Sciatic nerve (tissue), 2 donors: ENCODE measurements around the gene BRD1. TPM values are rescaled to one million over a fixed set of nuclear protein-coding genes. Genes with fewer than 3 reads are reported as not detected.
"Not testable (repeated sequence)": the region's sequence is repeated elsewhere in the genome, so short reads cannot be mapped to it uniquely, and the experiment has no call there.

ENCODE experiments used
- ATAC-seq: fragments of 200-7000 bp; cut with Tn5 transposase; one replicate; pipeline ENCODE4 v1.9.1; 2020; ENCODE audit warnings: mild to moderate bottlenecking, moderate library complexity
- DNase-seq: peaks from one replicate; pipeline ENCODE4 v3.0.0-alpha.2; 2020; ENCODE audit warnings: low spot score
- intact Hi-C: fragments of 100-400 bp; cut with DNase I; formaldehyde crosslinking; loops from one replicate; pipeline ENCODE4 v1.14.2; 2022
- total RNA-seq: library from RNA; stranded (reverse); fragmentation: NEBNext Ultra II Directional; extraction: Animal tissue kit (Norgen Biotek cat#: 25700); gene quantifications from one replicate; pipeline ENCODE4 v1.2.1, GENCODE V29; 2021
- donor health status: DM: no; HTN: no; CAD: no.
- donor health status: DM: no; HTN: no; CAD: no.

The BRD1 gene
- total RNA-seq, 1 donor from 2014 or later = 37.7 TPM

DNA sequence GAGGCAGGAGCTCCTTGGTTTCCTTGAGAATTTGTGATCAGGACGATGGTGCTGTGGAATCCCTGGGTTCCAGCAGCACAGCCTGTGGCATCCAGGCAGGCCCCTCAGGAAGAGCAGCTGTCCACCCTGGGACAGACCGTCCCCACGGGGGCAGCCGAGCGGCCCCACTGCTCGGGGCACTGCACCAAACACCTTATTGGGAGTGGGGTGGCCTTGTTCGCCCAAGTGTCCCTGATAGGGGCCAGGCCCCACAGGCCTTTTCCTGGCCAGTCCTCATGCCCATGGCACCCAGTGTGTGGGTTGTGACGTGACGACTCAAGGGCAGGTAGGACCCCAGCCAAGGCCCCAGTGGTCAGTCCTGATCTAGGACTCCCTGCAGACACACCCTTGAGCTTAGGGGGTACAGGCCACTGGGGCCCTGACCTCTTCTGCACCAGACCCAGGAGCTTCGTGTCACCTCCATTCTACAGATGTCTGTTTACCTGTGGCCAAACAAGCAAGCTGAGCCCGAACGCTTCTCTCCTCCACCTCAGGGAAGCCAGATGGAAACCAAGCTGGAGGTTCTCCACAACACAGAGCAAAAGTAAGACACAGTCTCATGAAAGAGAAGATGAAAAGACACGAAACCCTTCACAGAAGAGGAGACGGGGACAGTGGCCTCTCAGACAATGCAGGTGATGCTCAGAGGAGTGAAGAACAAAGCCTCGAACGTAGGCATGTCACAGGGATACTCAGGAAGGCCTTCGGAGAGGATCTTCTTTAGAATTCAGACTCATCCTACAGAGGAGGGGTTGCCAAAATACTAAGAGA, 1.6 kb upstream of the BRD1 start:
- no peak for ATAC-seq
- DNase-seq = no peak
- intact Hi-C loops = no loop called here

DNA sequence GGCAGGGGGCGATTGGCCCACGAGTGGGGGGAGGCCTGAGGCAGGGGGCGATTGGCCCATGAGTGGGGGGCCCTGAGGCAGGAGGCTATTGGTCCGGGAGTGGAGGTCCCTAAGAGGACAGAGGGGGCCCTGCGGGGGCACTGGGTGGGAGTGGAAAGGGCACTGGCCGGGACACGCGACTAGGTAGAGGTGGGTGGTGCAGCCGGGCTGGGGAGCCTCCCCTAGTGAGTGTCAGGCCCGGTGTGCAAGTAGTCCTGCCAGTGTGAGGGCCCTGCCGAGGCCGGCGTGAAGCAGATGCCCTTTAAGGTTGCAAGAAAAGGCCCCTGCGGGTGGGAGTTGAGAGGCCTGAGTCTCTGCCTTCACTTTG, 909 bp upstream of the BRD1 start:
- no peak for DNase-seq
- intact Hi-C loops = no loop called here
- peak; percentile 25 for ATAC-seq

DNA sequence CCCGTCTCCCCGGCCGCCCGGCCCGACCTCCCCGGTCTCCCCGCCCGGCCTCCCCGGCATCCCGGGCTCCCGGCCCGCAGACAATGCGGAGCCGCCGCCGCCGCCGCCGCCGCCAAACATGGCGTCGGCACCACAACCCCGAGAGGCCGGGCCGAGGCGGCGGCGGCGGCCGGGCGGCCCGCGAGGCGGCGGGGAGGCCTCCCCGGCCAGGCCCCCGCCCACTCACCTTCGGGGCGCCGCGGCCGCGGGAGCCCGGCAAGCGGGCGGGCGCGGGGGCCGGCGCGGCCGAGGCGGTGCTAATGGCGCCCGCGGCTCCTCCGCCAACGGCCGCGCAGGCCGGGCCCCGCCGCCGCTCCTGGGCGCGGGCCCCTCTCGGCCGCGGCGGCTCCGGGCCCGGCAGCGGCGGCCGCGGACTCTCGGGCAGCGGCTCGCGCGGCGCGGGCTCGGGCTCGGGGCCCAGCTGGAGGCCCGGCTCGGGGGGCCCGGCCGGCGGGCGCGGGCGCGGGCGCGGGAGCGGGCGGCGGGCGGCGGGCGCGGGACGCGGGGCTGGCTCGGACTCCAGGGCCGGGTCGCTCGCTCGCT, 311 bp downstream of the BRD1 start:
- DNase-seq (no peak), ATAC-seq (no peak)
- intact Hi-C loops = no loop called here

DNA sequence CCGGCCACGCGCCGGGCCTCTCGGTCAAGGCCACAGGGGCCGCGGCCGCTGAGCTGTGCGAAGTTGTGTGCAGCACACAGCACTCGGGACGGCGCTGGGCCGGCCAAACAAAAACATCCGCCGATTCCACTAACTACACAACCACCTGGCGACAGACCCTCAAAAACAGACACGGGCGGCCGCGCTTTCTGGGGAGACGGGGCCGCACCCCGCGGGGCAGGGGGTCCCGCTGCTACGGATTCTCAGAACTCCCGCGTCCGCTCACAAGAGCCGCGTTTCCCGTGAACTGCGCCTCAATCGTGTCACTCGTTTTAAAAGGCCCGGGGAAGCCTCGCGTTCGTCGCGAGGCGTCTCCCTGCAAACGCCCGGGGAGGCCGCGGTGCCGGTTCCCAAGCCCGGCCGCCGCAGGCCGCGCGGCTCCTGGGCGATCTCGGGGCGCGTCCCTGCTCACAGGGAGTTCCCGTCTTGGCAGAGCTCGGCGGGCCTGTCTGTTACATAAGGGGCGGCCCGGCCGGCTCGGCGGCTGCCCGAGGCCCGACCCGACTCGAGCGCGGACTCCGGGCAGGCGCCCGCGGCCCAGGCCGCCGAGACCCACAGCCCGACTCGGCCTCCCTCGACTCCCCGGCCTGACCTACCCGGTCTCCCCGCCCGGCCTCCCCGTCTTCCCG, 936 bp downstream of the BRD1 start:
- ATAC-seq = peak; percentile 70
- DNase-seq = peak; percentile 73
- intact Hi-C loops = no loop called here

DNA sequence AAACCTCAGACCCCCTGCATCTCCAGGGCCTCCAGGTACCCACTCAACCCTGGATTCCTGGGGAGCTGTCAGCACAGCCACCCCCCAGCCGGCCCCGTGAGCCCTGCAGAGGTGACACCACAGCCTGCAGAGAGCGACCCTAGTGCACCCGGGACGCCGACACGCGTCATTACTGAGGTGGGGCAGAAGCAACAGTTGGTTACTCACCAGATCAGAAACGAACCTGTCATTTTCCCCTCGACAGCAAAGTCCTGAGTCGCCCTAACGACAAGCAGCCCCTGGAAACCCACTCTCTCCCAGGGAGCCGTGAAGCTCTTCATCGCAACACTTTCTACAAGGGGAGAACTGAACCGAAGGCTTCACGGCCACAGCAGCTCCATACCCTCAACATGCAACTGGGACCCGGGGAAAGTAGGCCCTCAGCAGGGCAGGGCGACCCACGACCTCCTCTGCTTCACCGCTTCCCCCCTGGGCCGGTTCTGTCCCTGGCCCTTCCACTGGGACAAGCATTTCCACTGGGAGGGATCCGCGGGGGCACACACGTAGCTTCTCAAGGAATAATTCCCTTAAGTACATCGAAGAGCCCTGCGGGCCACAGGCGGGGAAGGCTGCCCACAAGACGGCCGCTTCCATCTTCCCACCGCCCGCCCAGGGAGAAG, 1.6 kb downstream of the BRD1 start:
- DNase-seq (no peak), ATAC-seq (no peak)
- intact Hi-C loops = no loop called here

DNA sequence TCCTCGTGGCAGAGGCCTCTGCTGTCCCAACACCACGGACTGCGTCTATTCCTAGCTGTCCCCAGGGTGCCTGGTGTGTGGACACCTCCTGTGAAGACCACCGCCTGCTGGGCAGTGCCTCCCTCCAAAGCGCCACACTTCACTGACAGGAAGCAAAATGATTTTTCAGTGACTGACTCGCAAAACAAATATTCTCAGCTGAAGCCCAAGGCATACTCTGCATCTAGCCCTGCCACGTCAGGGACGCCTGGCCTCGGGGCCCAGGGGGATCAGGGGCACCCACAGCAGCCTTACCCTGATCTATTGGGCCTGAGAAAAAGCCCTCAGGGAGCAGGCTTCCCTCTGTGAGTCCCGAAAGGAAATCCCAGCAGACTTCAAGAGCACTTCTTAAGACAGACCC, 2.2 kb downstream of the BRD1 start:
- ATAC-seq (no peak), DNase-seq (no peak)
- intact Hi-C loops = no loop called here

DNA sequence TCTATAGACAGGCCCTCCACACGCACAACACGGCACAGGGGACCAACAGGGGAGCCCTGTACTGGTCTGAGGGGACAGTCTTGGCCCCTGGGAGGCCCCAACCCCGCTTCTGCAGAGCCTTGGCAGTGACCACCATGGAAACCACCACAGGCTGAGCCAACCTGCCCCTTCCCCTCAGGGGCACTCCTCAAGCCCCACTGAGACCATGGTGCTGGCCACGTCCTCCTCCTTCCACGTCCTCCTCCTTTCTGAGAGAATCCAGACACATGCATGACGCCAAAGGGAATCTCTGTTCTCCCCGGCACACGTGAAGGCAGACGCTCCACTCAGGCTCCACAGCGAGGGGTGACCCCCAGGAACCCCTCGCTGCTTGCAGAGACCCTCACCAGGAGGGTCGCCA, 2.7 kb downstream of the BRD1 start:
- intact Hi-C loops = no loop called here
- no peak for ATAC-seq
- no peak for DNase-seq

DNA sequence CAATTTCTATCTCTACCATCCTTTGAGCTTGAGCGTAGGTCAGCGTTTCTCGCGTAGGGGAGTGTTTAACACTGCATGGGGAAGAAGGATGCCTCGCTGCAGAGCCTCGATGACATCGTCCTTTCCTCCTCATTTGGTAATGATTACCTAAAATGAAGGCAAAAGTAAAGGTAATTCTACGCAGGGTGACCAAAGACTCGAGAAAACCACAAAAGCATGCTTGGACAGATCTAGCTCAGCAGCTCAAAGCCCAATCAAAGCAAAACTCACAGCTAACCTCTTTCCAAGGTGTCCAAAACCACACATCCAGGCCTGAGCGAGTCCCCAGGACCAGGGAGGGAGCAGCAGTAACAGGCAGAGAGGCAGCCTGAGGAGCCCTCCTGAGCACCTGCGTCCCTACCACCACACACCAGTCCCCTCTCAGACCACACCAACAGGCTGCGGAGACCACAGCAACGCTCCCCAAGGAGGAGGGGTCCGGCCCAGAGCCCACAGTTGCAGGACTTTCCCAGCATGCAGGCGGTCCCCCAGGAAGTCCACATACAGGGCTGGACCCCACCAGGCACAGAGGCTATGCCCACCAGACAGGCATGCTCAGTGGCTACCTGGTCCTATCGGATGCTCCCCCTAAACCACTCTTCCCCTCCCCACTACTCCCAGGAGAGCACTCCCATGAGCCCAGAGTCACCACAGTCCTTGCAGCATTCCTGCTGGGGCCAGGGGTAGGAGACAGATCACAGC, 3.3 kb downstream of the BRD1 start:
- DNase-seq = no peak
- intact Hi-C loops = no loop called here
- no peak for ATAC-seq

DNA sequence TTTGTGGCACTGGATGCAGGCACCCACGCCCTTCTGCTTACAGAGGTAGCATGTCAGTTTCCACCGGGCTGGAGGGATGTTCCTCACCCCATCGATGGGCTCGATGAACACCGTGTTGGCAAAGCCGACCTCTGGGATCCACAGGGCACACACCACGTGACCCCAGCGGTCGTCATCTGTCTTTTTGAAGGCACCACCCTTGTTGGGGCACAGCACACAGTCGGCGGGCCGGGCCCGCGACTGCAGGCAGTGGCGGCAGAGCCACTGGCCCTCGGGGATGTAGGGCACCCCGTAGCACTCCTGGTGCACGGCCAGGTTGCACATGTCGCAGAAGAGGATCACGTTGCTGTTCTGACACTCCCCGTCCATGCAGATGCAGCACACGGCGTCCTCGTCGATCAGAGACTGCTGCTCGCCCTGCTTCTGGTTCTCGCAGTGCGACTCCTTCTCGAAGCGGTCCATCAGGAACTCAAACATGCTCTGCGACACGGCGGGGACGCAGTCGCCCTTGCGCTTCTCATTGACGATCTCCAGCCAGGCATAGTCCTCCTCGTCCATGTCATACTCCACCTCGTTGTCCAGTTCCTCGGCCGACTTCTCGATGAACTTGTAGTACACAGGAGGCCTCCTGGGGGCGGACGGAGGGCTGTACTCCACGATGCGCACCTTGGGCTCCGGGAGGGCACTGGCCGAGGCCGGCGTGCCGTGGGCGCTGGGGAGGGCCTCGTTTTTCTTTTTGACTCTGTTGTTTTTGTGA, 4.2 kb downstream of the BRD1 start:
- intact Hi-C loops = no loop called here
- DNase-seq (no peak), ATAC-seq (no peak)

DNA sequence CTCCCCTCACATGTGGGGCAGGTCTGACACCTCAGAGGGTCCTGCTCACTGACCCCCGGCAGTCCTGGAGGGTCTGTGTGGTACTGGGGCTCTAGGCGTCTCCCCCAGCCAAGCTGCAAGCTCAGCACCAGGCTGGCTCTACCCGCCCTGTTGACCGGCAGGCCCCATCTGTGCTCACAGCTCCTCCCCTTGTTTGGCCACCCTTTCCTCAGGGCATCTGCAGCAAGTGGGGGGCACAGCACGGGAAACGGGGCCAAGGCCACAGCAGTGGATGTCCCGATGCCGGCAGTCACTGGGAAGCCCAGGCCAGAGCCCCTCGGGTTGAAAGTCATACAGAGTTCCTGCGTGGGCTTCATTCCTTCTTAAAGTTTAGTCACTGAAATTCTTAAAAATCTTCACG, 5.9 kb downstream of the BRD1 start:
- DNase-seq, intact Hi-C loops, ATAC-seq: not testable (repeated sequence)

DNA sequence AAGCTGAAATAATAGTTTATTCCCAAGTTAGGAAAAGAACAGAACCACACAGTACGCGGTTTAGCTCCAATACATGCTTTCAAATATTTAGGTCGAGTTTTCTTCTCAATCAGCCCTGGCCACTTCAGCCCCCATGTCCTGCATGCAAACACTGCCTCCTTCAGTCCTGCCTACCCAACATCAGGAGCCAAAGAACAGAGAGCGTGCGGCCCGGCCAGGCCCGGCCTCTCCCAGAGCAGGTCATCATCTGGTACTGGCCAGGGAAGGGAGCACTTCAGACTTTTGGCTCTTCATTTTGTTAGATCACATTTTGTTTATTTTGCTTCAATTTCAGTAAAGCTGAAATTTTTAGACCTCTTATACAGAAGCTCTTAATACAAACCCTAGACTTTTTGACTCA, 6.7 kb downstream of the BRD1 start:
- intact Hi-C loops = no loop called here
- no peak for DNase-seq
- peak; percentile 65 for ATAC-seq

DNA sequence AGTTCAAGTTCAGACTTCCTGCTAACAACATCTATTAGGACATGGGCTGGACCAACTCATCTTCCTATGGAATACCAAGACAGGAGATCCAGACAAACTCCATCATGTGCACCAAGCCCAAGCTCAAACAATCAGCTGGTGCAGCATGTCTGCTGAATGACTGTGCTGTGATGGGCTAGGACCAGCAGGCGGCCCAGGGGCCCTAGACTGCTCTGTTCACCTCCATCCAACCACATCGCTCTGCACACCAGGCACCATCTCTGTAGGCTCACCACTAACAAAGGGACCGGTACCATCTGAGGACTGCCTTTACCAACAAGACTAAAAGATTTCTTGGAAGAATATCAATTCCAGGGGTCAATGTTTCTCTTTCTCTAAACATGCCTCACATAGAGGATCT, 10.3 kb downstream of the BRD1 start:
- intact Hi-C loops = no loop called here
- no peak for DNase-seq
- no peak for ATAC-seq

DNA sequence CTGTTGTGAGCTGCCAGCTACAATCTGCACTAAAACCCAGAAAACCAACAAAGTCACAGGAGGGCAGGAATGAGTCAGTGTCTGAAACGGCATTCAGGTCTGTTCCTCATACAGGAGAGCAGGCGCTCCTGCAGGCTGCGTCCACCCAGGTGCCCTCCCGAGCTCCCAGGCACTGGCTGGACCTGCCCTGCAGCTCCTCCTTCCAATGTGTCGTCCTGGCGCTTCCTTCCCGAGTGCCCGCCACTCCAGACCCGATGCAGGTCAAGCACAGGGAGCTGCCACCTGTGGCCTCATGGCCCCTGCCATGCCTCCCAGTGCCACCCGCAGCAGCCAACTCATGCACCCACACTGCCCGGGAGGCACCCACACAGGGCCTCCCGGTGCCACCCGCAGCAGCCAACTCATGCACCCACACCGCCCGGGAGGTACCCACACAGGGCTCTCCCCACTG, 12.0 kb downstream of the BRD1 start:
- ATAC-seq = no peak
- no peak for DNase-seq
- intact Hi-C loops = no loop called here

DNA sequence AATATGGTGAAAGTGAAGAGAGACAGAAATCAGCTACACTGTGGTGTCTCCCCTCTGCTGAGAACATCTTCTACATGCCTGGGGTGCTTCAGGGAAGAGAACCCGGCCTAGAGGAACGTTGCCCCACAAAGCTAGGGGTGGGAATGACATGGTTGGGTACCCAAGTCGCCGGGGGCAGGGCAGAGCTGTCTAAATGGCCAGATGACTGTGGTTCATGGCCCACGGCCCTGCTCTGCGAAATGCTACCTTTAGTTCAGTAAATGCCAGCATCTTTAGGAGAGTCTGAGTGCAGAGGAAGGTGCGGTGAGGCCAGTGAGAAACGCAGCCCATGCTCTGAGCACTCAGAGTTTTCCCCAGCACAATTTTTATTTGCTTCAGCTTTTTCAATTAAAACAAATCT, 12.8 kb downstream of the BRD1 start:
- intact Hi-C loops = no loop called here
- DNase-seq = no peak
- ATAC-seq = no peak

DNA sequence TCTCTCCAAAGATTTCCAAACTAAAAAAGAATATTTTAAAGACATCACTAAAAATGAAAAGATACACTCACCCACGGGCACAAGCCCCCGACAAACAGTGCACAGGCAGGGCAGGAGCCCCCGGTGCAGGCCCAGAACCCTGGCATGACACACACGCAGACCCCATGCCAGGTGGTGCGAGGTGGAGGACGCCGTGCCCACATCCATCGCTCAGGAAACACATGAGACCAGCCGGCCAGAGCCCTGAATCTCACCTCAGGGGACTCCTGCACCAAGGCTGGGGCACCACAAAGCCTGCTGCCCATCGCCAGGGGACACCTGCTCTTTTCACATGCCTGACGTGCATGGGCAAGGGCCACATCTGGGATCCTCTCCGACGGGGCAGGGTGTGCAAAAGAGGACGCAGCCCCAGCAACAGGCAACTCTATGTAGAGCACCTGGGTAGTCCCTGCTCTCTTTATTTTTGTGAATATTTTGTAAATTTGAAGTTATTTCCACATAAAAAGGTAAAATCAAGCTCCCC, 13.4 kb downstream of the BRD1 start:
- DNase-seq = no peak
- no peak for ATAC-seq
- intact Hi-C loops = no loop called here

DNA sequence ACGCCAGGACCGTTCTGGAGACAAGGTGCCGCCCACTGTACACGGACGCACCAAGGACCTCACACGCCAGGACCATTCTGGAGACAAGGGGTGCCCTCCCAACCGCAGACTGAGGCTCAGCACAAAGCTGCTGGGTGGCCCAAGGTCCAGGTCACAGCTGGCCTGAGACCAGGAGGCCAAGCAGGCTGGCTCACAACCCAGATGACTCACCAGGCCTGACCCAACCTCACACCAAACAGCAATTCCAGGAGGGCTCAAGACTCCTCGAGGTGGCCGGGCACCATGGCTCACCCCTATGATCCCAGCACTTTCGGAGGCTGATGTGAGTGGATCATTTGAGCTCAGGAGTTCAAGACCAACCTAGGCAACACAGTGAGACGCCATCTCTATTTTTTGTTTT, 14.8 kb downstream of the BRD1 start:
- intact Hi-C loops = no loop called here
- ATAC-seq = no peak
- no peak for DNase-seq

DNA sequence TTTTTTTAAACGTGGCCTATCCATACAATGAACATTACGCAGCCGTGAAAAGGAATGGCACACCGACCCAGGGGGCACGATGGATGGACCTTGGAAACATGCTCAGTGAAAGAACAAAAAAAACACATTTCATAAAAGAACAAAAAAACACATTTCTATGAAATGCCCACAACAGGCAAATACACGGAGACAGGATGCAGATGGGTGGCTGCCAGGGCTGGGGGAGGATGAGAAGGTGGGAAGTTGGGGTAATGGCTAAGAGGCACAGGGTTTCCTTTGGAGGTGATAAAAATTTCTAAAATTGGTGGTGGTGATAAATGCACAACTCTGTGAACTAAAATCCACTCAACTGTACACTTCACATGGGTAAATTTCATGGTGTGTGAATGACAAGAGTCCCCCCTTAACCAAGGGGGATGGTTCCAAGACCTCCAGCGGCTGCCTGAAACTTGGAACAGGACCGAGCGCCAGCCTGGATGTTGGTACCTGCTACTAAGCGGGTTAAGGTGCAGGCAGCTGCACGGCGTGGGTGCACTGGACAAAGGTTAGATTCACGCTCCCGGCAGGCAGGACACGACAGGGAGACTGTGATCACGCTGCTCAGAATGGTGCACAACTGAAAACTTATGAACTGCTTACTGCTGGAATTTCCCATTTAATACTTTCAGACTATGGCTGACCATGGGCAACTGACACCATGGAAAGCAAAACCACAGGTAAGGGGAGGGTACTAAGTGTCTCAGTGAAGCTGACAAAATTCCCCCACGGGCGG, 16.5 kb downstream of the BRD1 start:
- DNase-seq = no peak
- intact Hi-C loops = no loop called here
- ATAC-seq = no peak
